Stimulated activated CD4-positive, alpha-beta T cell treated with anti-CD3 and anti-CD28 coated beads, Interleukin-15, amount 100 ng/mL, for 48 hours (primary cell): ENCODE data around the gene USP38.
"Not testable (repeated sequence)": the region's sequence is repeated elsewhere in the genome, so short reads cannot be mapped to it uniquely, and the experiment has no call there.

Experiments
- DNase-seq, 2 donors: peaks; one replicate each; pipeline ENCODE4 v3.0.0-alpha.2; 2020; ENCODE audit warnings: low read depth in 2 of 2

Gene USP38

GRCh38 chr4:143184503-143185252 is at the start of gene USP38:
TSS of gene USP38 (plus strand) at chr4:143184917. CDS start at chr4:143185451, 534 bp downstream.
- DNase-seq = peak; percentile 85 to 90

DNA sequence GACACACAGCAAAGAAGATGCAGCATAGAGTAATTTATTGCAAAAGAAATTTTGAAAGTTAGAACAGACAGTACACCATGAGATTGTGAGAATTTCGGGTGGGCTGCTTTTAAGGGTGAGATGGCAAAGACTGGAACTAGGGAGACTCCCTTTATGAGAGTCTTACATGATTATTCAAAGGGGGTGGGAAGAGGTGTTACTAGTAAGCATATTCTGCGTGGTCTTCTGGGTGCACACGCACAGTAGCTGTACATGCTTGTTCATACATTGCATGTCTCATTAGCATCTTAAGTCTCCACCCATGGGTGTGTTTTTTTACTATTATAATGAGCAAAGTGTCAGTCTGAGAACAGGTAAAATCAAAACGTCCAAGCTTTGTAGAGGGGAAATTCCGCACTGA is 49.4 kb upstream of the USP38 start:
- no peak for DNase-seq

- no peak for DNase-seq
These were observed 44.0 kb upstream of the USP38 start for GRCh38 chr4:143140696-143141095.

- no peak for DNase-seq
These were observed 36.2 kb upstream of the USP38 start for GRCh38 chr4:143148521-143148920.

DNA sequence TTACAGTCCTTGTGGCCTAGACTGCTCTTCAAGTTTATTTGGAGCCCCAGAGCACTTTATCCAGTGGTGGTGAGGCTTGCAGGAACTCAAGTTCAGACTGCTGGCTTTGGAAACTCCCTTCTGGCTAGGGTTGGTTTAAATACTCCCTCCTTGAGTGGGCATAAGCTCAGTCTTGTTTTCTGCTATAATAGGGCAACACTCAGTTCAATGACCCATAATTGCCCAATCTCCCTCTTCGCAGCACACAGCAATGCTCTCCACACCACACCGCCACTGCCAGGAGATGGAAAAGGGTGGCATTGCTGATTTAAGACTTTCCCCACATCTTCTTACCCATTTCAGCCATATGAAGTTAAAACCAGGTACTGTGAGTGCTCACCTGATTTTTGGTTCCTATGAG is 27.9 kb upstream of the USP38 start:
- DNase-seq = no peak

DNA sequence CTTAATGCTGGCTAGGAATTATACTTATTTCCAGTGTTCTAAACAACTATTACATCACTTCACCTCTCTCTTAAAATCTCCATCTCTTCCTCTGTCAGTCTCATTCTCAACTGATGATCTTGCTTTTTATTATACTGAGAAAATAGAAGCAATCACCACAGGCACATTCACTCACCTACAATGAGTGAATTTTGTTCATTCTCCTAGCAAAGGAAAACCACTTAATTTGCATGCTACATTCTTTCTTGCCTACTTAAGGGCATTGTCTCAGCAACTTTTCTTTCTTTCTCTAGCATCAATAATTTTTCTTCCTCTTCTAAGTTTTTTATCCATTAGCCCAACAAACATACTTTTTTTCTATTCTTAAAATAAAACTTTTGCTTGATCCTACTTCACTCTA is 21.1 kb upstream of the USP38 start:
- DNase-seq = no peak

- not testable (repeated sequence) for DNase-seq
These were observed 18.0 kb upstream of the USP38 start for GRCh38 chr4:143166722-143167121.

GRCh38 chr4:143178923-143179322 is 5.8 kb upstream of the USP38 start:
- no peak for DNase-seq

- DNase-seq = no peak
These were observed 1.1 kb upstream of the USP38 start for GRCh38 chr4:143183513-143184216.

DNA sequence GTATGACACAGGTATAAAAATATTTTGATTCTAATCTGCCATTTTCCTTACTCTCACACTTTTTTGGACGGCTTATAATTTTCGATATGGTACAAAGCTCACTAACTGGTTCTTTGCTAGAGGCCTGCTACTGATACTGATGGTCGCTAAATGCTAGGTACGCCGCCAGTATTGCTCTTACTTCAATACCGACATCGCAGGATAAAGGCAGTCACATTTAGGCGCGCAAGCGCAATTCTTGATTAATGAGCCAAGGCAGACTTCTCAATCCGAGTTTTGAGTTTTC is 557 bp upstream of the USP38 start:
- no peak for DNase-seq

- no peak for DNase-seq
These were observed 763 bp downstream of the USP38 start for GRCh38 chr4:143185253-143186107.

GRCh38 chr4:143186212-143186611 is 1.5 kb downstream of the USP38 start:
- no peak for DNase-seq

DNA sequence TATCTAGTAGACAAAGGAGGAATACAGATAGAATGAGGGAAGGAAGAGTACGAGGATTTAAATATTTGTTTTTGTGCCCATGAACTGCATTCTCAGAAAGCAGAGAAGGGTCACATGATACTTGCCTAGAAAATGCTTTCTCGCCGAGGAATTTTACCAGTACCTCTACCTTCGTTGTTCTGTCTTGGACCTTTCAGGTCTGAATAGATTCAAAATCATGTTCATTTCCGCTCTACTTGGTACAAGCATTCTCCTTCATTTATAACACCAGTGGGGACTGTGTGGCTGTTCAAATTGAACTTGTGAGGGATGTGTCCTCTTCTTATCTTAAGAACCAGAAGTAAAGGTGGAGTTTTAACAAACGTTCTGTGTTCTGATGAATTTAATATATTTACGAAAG is 1.9 kb downstream of the USP38 start:
- DNase-seq = no peak

- no peak for DNase-seq
These were observed 3.7 kb downstream of the USP38 start for GRCh38 chr4:143188136-143189088.

DNA sequence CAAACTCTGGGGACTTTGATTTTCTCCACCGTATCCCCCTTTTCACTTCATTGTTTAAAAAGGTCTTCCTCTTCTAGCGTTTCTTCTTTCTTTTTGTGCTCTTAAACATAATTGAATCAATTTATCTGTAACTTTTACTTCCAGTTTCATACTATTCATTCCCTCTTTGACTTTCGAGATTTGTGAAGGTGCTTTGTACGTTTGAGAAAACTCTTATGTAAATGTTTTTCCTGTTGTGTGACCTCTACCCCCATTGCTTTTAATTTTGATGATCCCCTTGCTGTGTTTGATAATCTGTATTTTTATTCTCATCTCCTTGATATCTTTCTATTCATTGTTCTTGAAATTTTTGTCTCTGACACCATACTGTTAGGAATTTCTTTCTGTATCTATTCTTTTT is 4.8 kb downstream of the USP38 start:
- no peak for DNase-seq

DNA sequence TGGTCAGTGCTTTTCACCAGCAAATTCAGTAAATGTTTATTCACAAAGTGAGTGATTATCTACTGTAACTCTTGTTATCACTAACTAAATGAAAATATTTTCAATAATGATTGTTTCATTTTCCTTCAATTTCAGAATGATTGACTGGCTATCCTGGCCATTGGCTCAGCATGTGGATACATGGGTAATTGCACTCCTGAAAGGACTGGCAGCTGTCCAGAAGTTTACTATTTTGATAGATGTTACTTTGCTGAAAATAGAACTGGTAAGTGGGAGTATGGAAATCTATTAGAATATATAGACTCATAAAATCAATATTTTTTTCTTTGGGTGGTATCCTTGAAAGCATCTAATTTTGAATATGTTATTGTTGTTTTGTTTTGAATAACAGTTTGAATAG is 10.9 kb downstream of the USP38 start:
- no peak for DNase-seq

- no peak for DNase-seq
These were observed 11.6 kb downstream of the USP38 start for GRCh38 chr4:143196323-143196722.

DNA sequence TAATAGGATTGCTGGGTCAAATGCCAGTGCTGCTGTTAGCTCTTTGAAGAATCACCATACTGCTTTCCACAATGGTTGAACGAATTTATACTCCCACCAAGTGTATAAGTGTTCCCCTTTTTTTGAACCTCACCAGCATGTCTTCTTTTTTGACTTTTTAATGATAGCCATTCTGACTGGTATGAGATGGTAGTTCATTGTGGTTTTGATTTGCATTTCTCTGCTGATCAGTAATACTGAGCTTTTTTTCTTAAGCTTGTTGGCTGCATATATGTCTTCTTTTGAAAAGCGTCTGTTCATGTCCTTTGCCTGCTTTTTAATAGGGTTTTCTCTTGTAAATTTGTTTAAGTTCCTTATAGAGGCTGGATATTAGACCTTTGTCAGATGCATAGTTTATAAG is 14.8 kb downstream of the USP38 start:
- DNase-seq = no peak

- no peak for DNase-seq
These were observed 18.1 kb downstream of the USP38 start for GRCh38 chr4:143202824-143203223.

GRCh38 chr4:143203577-143203976 is 18.9 kb downstream of the USP38 start:
- no peak for DNase-seq

- DNase-seq = no peak
These were observed 22.8 kb downstream of the USP38 start for GRCh38 chr4:143207555-143207954.

- no peak for DNase-seq
These were observed 27.8 kb downstream of the USP38 start for GRCh38 chr4:143212566-143212965.
